ENCODE results near the gene C11orf52. TPM values are rescaled to one million over a fixed set of nuclear protein-coding genes. Genes with fewer than 3 reads are reported as not detected.

The C11orf52 gene
- total and polyA plus RNA-seq, 2 of the 13 experiments (the other 11 are each of a cell fraction or from before 2014, with no cell fraction given) = 7.4 to 11.0 TPM

DNA sequence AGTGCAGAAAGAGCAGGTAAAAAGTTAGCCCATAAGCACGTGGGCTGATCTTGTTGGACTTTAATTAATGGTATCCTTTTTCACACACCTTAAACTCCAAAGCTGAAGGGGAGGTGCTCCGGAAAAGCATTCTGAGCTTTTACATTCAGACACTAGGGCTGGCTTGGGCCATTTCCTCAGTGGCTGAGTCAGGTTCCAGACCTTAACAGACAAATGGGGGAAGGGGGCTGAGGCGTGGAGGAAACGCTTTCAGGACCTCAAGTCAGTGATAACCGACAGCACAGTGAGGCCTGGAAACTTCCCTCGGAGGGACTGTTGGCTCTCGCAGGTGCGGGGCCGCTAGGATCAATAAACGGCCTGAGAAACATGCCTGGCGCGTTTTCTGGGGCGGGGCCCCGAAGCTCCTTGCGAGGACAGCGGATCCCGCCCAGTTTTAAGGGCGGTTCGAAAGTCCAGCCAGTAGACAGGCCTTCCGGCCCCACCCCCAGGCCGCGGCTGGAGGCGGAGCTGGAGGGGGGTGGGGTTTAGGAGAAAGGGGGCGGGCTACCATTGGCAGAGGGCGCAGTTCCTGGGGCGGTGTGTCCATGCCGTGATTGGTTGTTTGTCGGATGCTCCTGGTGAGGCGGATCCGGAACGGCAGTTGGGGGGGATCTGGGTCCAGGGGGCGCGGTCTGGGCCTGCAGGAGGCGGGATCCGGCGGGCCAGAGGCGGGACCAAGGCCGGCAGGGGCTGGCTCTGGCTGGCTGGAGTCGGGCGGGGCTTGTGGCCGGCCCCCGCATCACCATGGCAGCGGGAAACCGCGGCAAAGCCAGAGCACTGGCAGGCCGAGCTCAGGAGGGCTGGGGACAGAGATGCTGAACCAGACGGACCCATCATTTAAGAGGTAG lies 8.0 kb downstream of the C11orf52 start (continued):
- TF ChIP-seq GMEB1 (CRISPR knock-in tag; IDR thresholded peaks at IDR 0.05; ENCODE audit: borderline replicate concordance) (peak; percentile 56; the same call in 1 of the 2 replicates), ZNF816 (CRISPR knock-in tag; IDR thresholded peaks at IDR 0.05; ENCODE audit: borderline replicate concordance) (no peak), ZBTB3 (CRISPR knock-in tag; IDR thresholded peaks at IDR 0.05; ENCODE audit: borderline replicate concordance, low read depth) (no peak), SYNCRIP (IDR thresholded peaks at IDR 0.05; ENCODE audit: insufficient read depth, low read depth, low read length) (no peak), PITX1 (CRISPR knock-in tag; IDR thresholded peaks at IDR 0.05) (peak; percentile 83; the same call in 1 of the 2 replicates), HMG20B (CRISPR knock-in tag; conservative IDR thresholded peaks at IDR 0.05) (no peak), TEAD3 (CRISPR knock-in tag; optimal IDR thresholded peaks at IDR 0.05; ENCODE audit: borderline replicate concordance) (no peak), PATZ1 (CRISPR knock-in tag; IDR thresholded peaks at IDR 0.05) (peak; percentile 77), HES4 (CRISPR knock-in tag; IDR thresholded peaks at IDR 0.05; ENCODE audit: borderline replicate concordance) (peak; percentile 55; the same call in 1 of the 2 replicates), DNMT1 (CRISPR knock-in tag; IDR thresholded peaks at IDR 0.05) (no peak), SMAD9 (CRISPR knock-in tag; IDR thresholded peaks at IDR 0.05) (peak; percentile 87; the same call in 1 of the 2 replicates), ZFP82 (CRISPR knock-in tag; IDR thresholded peaks at IDR 0.05; ENCODE audit: borderline replicate concordance) (no peak), ZSCAN12 (CRISPR knock-in tag; IDR thresholded peaks at IDR 0.05) (no peak), AGO1 (IDR thresholded peaks at IDR 0.05; ENCODE audit: low read depth, low read length, poor library complexity, severe bottlenecking) (no peak), ZNF576 (CRISPR knock-in tag; IDR thresholded peaks at IDR 0.05) (no peak)
- TF ChIP-seq, protein P1, sequence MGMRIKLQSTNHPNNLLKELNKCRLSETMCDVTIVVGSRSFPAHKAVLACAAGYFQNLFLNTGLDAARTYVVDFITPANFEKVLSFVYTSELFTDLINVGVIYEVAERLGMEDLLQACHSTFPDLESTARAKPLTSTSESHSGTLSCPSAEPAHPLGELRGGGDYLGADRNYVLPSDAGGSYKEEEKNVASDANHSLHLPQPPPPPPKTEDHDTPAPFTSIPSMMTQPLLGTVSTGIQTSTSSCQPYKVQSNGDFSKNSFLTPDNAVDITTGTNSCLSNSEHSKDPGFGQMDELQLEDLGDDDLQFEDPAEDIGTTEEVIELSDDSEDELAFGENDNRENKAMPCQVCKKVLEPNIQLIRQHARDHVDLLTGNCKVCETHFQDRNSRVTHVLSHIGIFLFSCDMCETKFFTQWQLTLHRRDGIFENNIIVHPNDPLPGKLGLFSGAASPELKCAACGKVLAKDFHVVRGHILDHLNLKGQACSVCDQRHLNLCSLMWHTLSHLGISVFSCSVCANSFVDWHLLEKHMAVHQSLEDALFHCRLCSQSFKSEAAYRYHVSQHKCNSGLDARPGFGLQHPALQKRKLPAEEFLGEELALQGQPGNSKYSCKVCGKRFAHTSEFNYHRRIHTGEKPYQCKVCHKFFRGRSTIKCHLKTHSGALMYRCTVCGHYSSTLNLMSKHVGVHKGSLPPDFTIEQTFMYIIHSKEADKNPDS (CRISPR knock-in tag; IDR thresholded peaks at IDR 0.05) = no peak
- TF ChIP-seq, protein P2, sequence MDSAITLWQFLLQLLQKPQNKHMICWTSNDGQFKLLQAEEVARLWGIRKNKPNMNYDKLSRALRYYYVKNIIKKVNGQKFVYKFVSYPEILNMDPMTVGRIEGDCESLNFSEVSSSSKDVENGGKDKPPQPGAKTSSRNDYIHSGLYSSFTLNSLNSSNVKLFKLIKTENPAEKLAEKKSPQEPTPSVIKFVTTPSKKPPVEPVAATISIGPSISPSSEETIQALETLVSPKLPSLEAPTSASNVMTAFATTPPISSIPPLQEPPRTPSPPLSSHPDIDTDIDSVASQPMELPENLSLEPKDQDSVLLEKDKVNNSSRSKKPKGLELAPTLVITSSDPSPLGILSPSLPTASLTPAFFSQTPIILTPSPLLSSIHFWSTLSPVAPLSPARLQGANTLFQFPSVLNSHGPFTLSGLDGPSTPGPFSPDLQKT (CRISPR knock-in tag; IDR thresholded peaks at IDR 0.05; ENCODE audit: borderline replicate concordance) = no peak
- TF ChIP-seq, protein P3, sequence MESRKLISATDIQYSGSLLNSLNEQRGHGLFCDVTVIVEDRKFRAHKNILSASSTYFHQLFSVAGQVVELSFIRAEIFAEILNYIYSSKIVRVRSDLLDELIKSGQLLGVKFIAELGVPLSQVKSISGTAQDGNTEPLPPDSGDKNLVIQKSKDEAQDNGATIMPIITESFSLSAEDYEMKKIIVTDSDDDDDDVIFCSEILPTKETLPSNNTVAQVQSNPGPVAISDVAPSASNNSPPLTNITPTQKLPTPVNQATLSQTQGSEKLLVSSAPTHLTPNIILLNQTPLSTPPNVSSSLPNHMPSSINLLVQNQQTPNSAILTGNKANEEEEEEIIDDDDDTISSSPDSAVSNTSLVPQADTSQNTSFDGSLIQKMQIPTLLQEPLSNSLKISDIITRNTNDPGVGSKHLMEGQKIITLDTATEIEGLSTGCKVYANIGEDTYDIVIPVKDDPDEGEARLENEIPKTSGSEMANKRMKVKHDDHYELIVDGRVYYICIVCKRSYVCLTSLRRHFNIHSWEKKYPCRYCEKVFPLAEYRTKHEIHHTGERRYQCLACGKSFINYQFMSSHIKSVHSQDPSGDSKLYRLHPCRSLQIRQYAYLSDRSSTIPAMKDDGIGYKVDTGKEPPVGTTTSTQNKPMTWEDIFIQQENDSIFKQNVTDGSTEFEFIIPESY (CRISPR knock-in tag; IDR thresholded peaks at IDR 0.05) = no peak; the same call in 1 of the 2 replicates
